IPS-20b (cell line): ENCODE results near the gene UBN1.

ENCODE experiments used
- H3K27ac ChIP-seq: one replicate; pipeline ENCODE4 v1.5.1; 2013; ENCODE audit warnings: low read length
- H3K27me3 ChIP-seq: 2 replicates; pipeline ENCODE4 v1.6.1; 2013; ENCODE audit warnings: mild to moderate bottlenecking, low read length, inconsistent platforms; ENCODE audit not compliant: insufficient read depth
- H3K36me3 ChIP-seq: 2 replicates; pipeline ENCODE4 v1.6.1; 2013; ENCODE audit warnings: low read depth, mild to moderate bottlenecking, inconsistent platforms, low read length, moderate library complexity; ENCODE audit not compliant: insufficient read depth
- H3K4me1 ChIP-seq: 2 replicates; pipeline ENCODE4 v1.6.1; 2013; ENCODE audit warnings: mild to moderate bottlenecking, control low read depth, inconsistent platforms, low read length, moderate library complexity; ENCODE audit not compliant: insufficient read depth
- H3K4me3 ChIP-seq: 2 replicates; pipeline ENCODE4 v1.5.1; 2013; ENCODE audit warnings: mild to moderate bottlenecking, low read length, inconsistent platforms
- H3K9ac ChIP-seq: 2 replicates; pipeline ENCODE4 v1.6.1; 2013; ENCODE audit warnings: low read depth, mild to moderate bottlenecking, inconsistent platforms, low read length, moderate library complexity
- H3K9me3 ChIP-seq: 2 replicates; pipeline ENCODE4 v1.6.1; 2013; ENCODE audit warnings: mild to moderate bottlenecking, low read depth, low read length, inconsistent platforms; ENCODE audit not compliant: insufficient read depth

Gene UBN1

GRCh38 chr16:4904108-4904941 is 57.0 kb downstream of the UBN1 start:
- no peaks in the 10 kb centered on the region; the same call in 1 of the 2 replicates for H3K36me3 ChIP-seq
- H3K9me3 ChIP-seq, result no peaks in the 10 kb centered on the region
- no peaks in the 10 kb centered on the region for H3K27me3 ChIP-seq
- no peak overlapping the region for H3K27ac ChIP-seq
- H3K9ac ChIP-seq, result no peak overlapping the region
- no peaks in the 10 kb centered on the region for H3K4me1 ChIP-seq
- no peak overlapping the region for H3K4me3 ChIP-seq

GRCh38 chr16:4904942-4905615 is 57.8 kb downstream of the UBN1 start:
- H3K4me1 ChIP-seq, result no peaks in the 10 kb centered on the region
- no peak overlapping the region for H3K9ac ChIP-seq
- no peaks in the 10 kb centered on the region; the same call in 1 of the 2 replicates for H3K36me3 ChIP-seq
- H3K9me3 ChIP-seq, result no peaks in the 10 kb centered on the region
- no peak overlapping the region for H3K4me3 ChIP-seq
- no peaks in the 10 kb centered on the region for H3K27me3 ChIP-seq
- no peak overlapping the region for H3K27ac ChIP-seq

DNA sequence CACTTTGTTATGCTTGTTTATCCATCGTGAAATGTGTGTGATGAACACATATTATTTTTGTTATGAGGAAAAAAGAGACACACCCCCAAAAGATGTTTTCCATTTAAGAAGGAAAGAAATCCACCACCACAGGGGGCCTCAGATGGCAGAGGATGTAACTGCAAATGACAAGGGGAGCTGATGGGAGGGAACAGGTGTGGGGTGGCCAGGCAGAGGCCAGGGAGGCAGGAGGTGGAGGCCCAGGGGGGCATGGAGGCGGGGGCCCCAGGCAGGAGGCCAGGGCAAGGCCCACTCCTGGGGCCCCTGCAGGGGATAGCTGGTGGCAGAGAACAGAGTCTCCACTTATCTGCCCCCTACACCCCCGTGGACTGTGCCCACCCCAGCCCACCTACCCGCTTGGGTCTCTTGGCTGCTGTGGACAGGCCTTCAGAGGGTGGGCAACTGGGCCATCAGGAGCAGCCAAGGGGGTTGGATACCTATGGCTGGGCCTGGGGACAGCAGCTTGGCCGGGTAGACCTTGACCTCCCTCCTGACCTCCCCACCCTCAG is 61.6 kb downstream of the UBN1 start:
- H3K4me1 ChIP-seq, result no peaks in the 10 kb centered on the region
- H3K9ac ChIP-seq, result no peak overlapping the region
- no peaks in the 10 kb centered on the region for H3K9me3 ChIP-seq
- no peaks in the 10 kb centered on the region for H3K27me3 ChIP-seq
- H3K4me3 ChIP-seq, result no peak overlapping the region
- H3K27ac ChIP-seq, result no peak overlapping the region
- H3K36me3 ChIP-seq, result no peaks in the 10 kb centered on the region

DNA sequence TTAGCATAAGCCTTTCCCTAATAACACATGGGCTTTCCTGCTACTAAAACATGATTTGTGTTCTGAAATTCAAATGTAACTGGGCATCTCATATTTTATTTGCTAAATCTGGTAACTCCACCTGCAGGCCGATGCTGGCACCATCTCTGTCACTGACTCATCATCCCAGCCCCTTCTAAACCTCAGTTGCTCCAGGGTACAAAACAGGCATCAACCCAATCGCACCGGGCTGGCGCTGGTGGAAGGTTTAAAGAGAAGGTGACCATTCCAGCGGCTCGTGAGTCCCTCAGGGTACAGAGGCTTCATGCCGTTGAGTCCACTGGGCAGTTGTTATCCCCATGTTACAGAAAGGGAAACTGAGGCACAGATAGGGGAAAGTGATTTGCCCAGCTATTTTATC is 62.5 kb downstream of the UBN1 start:
- Histone ChIP-seq H3K36me3 (no peaks in the 10 kb centered on the region), H3K27ac (no peak overlapping the region), H3K9ac (no peak overlapping the region), H3K9me3 (no peaks in the 10 kb centered on the region), H3K4me3 (no peak overlapping the region), H3K27me3 (no peaks in the 10 kb centered on the region), H3K4me1 (no peaks in the 10 kb centered on the region)

GRCh38 chr16:4910828-4911227 is 63.5 kb downstream of the UBN1 start:
- no peak overlapping the region for H3K4me3 ChIP-seq
- H3K27me3 ChIP-seq, result no peaks in the 10 kb centered on the region
- no peak overlapping the region for H3K9ac ChIP-seq
- H3K9me3 ChIP-seq, result no peaks in the 10 kb centered on the region
- no peak overlapping the region for H3K27ac ChIP-seq
- H3K36me3 ChIP-seq, result no peaks in the 10 kb centered on the region
- no peaks in the 10 kb centered on the region for H3K4me1 ChIP-seq

DNA sequence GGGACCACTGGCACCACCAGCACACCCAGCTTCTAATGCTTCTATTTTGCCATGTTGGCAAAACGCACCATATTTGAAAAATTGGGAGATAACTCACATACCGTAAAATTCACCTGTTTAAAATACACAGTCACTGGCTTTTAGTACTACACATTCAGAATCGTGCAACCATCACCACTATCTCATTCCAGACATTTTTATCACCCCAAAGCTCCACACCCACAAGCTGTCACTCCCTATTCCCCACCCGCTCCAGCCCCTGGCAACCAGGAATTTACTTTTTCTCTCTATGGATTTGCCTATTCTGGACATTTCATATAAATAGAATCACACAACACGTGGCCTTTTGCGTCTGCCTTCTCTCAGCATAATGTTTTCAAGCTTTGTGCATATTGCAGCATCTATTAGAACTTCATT is 64.7 kb downstream of the UBN1 start:
- Histone ChIP-seq H3K9ac (no peak overlapping the region), H3K27me3 (no peaks in the 10 kb centered on the region), H3K4me3 (no peak overlapping the region), H3K9me3 (no peaks in the 10 kb centered on the region), H3K4me1 (no peaks in the 10 kb centered on the region), H3K36me3 (no peaks in the 10 kb centered on the region), H3K27ac (no peak overlapping the region)

- H3K36me3 ChIP-seq, result no peaks in the 10 kb centered on the region
- H3K27ac ChIP-seq, result no peak overlapping the region
- H3K9ac ChIP-seq, result no peak overlapping the region
- H3K9me3 ChIP-seq, result no peaks in the 10 kb centered on the region
- no peak overlapping the region for H3K4me3 ChIP-seq
- H3K27me3 ChIP-seq, result no peaks in the 10 kb centered on the region
- H3K4me1 ChIP-seq, result no peaks in the 10 kb centered on the region
Observed at GRCh38 chr16:4913130-4913773, 66.0 kb downstream of the UBN1 start.

DNA sequence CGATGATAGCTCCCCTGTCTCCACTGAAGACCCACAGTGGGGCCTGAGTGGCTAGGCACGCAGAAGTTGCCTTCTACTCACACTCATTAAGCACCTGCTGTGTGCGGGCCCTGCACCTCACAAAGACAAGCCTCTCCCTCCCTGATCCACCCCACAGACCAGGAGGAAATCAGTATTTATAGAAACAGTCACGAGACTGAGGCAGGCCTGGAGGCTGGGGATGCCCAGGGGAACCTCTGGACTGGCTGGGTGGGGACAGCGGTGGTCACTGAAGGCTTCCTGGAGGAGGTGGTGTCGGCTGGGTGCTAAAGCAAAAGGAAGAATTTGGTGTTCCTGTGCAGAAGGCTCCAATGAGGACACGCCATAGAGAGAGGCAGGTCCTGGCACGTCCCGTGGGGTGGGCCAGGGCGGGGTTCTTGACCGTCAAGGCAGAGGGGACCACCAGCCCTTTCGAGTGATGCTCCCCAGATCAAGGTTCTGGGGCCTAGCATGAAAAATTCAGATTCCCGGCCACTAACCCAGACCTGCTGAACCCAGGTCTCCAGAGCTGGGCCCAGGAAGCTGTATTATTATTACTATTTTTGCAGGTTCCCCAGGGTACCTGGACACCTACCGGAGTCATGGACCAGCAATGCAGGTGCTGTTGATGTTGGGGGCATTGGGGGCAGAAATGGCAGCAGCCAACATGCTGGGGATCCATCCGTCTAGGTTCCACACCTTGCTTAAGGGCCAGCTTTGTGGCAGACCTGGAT is 66.7 kb downstream of the UBN1 start:
- H3K27ac ChIP-seq, result no peak overlapping the region
- H3K36me3 ChIP-seq, result no peaks in the 10 kb centered on the region
- H3K4me3 ChIP-seq, result no peak overlapping the region
- H3K9ac ChIP-seq, result no peak overlapping the region
- H3K27me3 ChIP-seq, result no peaks in the 10 kb centered on the region
- H3K9me3 ChIP-seq, result no peaks in the 10 kb centered on the region
- H3K4me1 ChIP-seq, result 0 out of 2 replicates have a peak, but pooled peaks cover 3% of the 10 kb centered on the region

DNA sequence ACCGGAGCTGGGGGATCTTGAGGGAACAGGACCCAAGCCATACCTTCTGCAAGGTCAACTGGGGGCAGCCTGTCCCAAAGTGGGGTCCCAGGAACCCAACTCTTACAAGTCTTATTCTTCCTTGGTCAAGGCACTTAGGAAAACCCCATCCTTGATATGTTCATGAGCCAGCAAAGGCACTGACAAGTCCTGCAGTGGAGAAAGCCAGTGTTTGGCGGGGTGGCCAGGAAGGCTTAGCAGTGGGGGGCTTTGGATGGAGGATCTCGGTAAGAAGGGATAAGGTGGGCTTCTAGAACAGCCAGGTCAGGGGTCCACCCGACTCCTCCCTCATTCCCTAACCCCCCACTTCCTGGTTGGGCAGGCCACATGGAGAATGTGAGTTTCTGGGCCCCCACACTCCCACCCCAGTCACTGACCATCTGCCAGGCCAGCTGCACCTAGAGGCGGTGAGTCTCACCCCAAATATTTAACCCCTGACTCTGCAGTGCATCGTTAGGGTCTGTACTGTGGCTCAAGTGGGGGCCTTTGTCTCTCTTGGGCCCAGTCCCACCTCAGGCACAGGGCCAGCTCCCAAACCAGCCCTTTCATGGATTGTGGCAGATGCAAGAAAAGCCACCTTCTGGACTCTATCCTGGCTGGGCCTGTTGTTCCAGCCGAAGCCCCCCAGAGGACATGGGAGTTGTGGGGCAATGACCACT is 67.4 kb downstream of the UBN1 start:
- Histone ChIP-seq H3K9ac (no peak overlapping the region), H3K27ac (no peak overlapping the region), H3K27me3 (no peaks in the 10 kb centered on the region), H3K4me3 (no peak overlapping the region), H3K36me3 (no peaks in the 10 kb centered on the region), H3K4me1 (0 out of 2 replicates have a peak, but pooled peaks cover 3% of the 10 kb centered on the region), H3K9me3 (no peaks in the 10 kb centered on the region)

DNA sequence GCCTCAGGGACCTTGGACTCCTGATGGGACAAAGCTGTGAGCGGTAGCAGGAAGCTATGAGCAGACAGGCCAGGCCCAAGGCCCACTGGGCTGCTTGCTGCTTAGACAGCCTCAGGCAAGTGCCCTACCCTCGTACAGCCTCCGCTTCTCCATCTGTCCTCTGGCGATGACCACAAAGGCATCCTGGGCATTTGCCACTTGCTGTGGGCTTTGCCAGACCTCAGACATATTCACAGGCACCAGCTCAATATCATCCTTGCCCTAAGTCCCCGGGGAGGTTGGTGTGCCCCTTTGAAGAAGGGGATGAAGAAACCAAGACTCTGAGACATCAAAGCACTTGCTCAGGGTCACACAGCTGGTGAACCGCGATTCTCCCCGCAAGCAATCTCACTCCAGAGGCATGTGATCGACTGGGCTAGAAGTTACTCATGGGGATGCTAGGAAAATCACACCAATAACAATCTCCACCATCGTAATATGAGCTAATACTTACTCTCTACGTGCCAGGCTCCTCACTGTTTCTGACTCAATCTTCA is 68.0 kb downstream of the UBN1 start:
- Histone ChIP-seq H3K27me3 (no peaks in the 10 kb centered on the region), H3K36me3 (no peaks in the 10 kb centered on the region), H3K9ac (no peak overlapping the region), H3K4me3 (no peak overlapping the region), H3K4me1 (0 out of 2 replicates have a peak, but pooled peaks cover 3% of the 10 kb centered on the region), H3K27ac (no peak overlapping the region), H3K9me3 (no peaks in the 10 kb centered on the region)
